GM12878 (cell line): Measurements from ENCODE around the gene SH2B3. TPM values are rescaled to one million over a fixed set of nuclear protein-coding genes. Genes with fewer than 3 reads are reported as not detected.

ENCODE experiments used
- ATF7 ChIP-seq: fragments of 450-650 bp; IDR thresholded peaks from 2 replicates; pipeline ENCODE4 v1.6.1; 2016; ENCODE audit warnings: low read depth, mild to moderate bottlenecking
- BCL3 ChIP-seq: IDR thresholded peaks from 2 replicates; pipeline ENCODE4 v1.6.1; 2011; ENCODE audit warnings: borderline replicate concordance, low read depth, mild to moderate bottlenecking, moderate library complexity, low read length; ENCODE audit not compliant: insufficient read depth, poor library complexity, severe bottlenecking
- BHLHE40 ChIP-seq, 2 experiments: fragments of 450-650 bp in 1 of 2; IDR thresholded peaks; 2 replicates each; pipeline ENCODE4 v1.6.1; 2011 to 2017; ENCODE audit warnings: low read depth in 2 of 2, borderline replicate concordance in 1 of 2, improper control_type of control experiment in 1 of 2, low read length in 1 of 2, mild to moderate bottlenecking in 1 of 2
- CBFB ChIP-seq: IDR thresholded peaks from 2 replicates; pipeline ENCODE4 v1.6.1; 2016; ENCODE audit warnings: antibody characterized with exemption, low read depth
- CHD1 ChIP-seq: IDR thresholded peaks from 2 replicates; pipeline ENCODE4 v1.6.1; 2012; ENCODE audit warnings: low read depth, low read length, improper control_type of control experiment
- DPF2 ChIP-seq: fragments of 450-650 bp; IDR thresholded peaks from 2 replicates; pipeline ENCODE4 v1.6.1; 2017; ENCODE audit warnings: mild to moderate bottlenecking
- EGR1 ChIP-seq, 2 experiments: IDR thresholded peaks; 1 replicate in 1 of 2; 2 replicates in 1 of 2; pipeline ENCODE4 v1.6.1; 2011 to 2012; ENCODE audit warnings: low read depth in 2 of 2, low read length in 2 of 2, borderline replicate concordance in 1 of 2, mild to moderate bottlenecking in 1 of 2, moderate library complexity in 1 of 2
- ETV6 ChIP-seq, 2 experiments: fragments of 450-650 bp in 1 of 2; IDR thresholded peaks in 1 of 2; conservative IDR thresholded peaks in 1 of 2; 2 replicates each; pipeline ENCODE4 v1.6.1; 2014; ENCODE audit warnings: antibody characterized with exemption in 1 of 2, borderline replicate concordance in 1 of 2, low read depth in 1 of 2, mild to moderate bottlenecking in 1 of 2, moderate library complexity in 1 of 2
- GATAD2B ChIP-seq: fragments of 450-650 bp; conservative IDR thresholded peaks from 2 replicates; pipeline ENCODE4 v1.6.1; 2017; ENCODE audit warnings: low read depth, mild to moderate bottlenecking, moderate library complexity
- HDGF ChIP-seq: fragments of 450-650 bp; IDR thresholded peaks from 2 replicates; pipeline ENCODE4 v1.6.1; 2016; ENCODE audit warnings: antibody characterized with exemption
- IKZF2 ChIP-seq, 2 experiments: fragments of 450-650 bp; IDR thresholded peaks; 2 replicates each; pipeline ENCODE4 v1.6.1; 2017; ENCODE audit warnings: mild to moderate bottlenecking in 2 of 2, moderate library complexity in 2 of 2
- LARP7 ChIP-seq: fragments of 450-650 bp; IDR thresholded peaks from 2 replicates; pipeline ENCODE4 v1.6.1; 2017; ENCODE audit warnings: mild to moderate bottlenecking
- NFIC ChIP-seq: IDR thresholded peaks from 2 replicates; pipeline ENCODE4 v1.6.1; 2012; ENCODE audit warnings: low read depth, mild to moderate bottlenecking, inconsistent platforms, low read length, moderate library complexity
- POU2F2 ChIP-seq: IDR thresholded peaks from 3 replicates; pipeline ENCODE4 v1.6.1; 2011; ENCODE audit warnings: low read depth, mild to moderate bottlenecking, low read length, borderline replicate concordance
- RAD21 ChIP-seq: IDR thresholded peaks from 2 replicates; pipeline ENCODE4 v1.6.1; 2011; ENCODE audit warnings: mild to moderate bottlenecking, low read depth, low read length, moderate library complexity; ENCODE audit not compliant: insufficient read depth
- SMAD1 ChIP-seq: fragments of 450-650 bp; IDR thresholded peaks from 2 replicates; pipeline ENCODE4 v1.6.1; 2018; ENCODE audit warnings: mild to moderate bottlenecking, low read depth; ENCODE audit not compliant: partially characterized antibody
- SMAD5 ChIP-seq: IDR thresholded peaks from 2 replicates; pipeline ENCODE4 v1.6.1; 2016; ENCODE audit warnings: antibody characterized with exemption, low read depth
- SPI1 ChIP-seq: IDR thresholded peaks from 2 replicates; pipeline ENCODE4 v1.6.1; 2011; ENCODE audit warnings: low read depth, mild to moderate bottlenecking, low read length, moderate library complexity, borderline replicate concordance; ENCODE audit not compliant: insufficient read depth
- TCF12 ChIP-seq: IDR thresholded peaks from 2 replicates; pipeline ENCODE4 v1.6.1; 2011; ENCODE audit warnings: low read depth, mild to moderate bottlenecking, low read length
- TCF7 ChIP-seq: IDR thresholded peaks from 2 replicates; pipeline ENCODE4 v1.6.1; 2014; ENCODE audit warnings: antibody characterized with exemption, borderline replicate concordance
- polyA plus RNA-seq, 11 experiments: library from polyadenylated mRNA; depleted of rRNA in 4 of 11; unstranded in 6 of 11; stranded (reverse) in 5 of 11; fragments of >200 nt; fragmentation: Nextera tagmentation in 4 of 11; fragmentation: Illumina TruSeq in 1 of 11; extraction: Ambion mirVana in 4 of 11; extraction: Trizol in 1 of 11; gene quantifications; 1 replicate in 1 of 11; 2 replicates in 10 of 11; pipeline versions ENCODE4 v1.2.1 to v1.2.3, GENCODE V29; 2011 to 2016; ENCODE audit warnings: inconsistent platforms in 2 of 11, missing spikeins in 2 of 11, low read depth in 1 of 11
- total RNA-seq, 4 experiments: library from RNA; depleted of rRNA in 3 of 4; stranded (reverse); fragments of >200 nt in 3 of 4; fragmentation: Illumina TruSeq in 1 of 4; extraction: Trizol in 1 of 4; gene quantifications; 2 replicates each; pipeline versions ENCODE4 v1.2.1 to v1.2.3, GENCODE V29; 2013 to 2021
- TF ChIP-seq, protein P1 (sequence below): fragments of 450-650 bp; IDR thresholded peaks from 2 replicates; pipeline ENCODE4 v1.6.1; 2016; ENCODE audit warnings: mild to moderate bottlenecking, moderate library complexity, borderline replicate concordance

The SH2B3 gene
- total and polyA plus RNA-seq, 10 of the 15 experiments (the other 5 are each of a cell fraction or from before 2014, with no cell fraction given), result 5.8 to 46.4 (median 23.3) TPM

- TF ChIP-seq TCF7 (no peak), SPI1 (no peak), HDGF (no peak), BHLHE40 (IDR thresholded peaks at IDR 0.05; ENCODE audit: borderline replicate concordance in 1 of 2, low read depth in 2 of 2, low read length in 1 of 2) (peak in 1 of 2 experiments; percentile 12; a peak in 1 of 4 replicates), SMAD5 (no peak), CHD1 (no peak), EGR1 (IDR thresholded peaks at IDR 0.05; ENCODE audit: borderline replicate concordance in 1 of 2, low read depth in 2 of 2, low read length in 2 of 2) (peak in 1 of 2 experiments; percentile 62; a peak in 2 of 3 replicates), BCL3 (no peak), NFIC (no peak), POU2F2 (no peak), GATAD2B (peak; percentile 41; the same call in 1 of the 2 replicates), ETV6 (conservative IDR thresholded peaks at IDR 0.05 in 1 of 2, IDR thresholded peaks at IDR 0.05 in 1 of 2; ENCODE audit: borderline replicate concordance in 1 of 2, low read depth in 1 of 2) (no peak), LARP7 (no peak), SMAD1 (no peak), ATF7 (no peak), TCF12 (no peak), RAD21 (no peak), IKZF2 (IDR thresholded peaks at IDR 0.05) (peak; percentile 39 to 59; a peak in 3 of 4 replicates), DPF2 (peak; percentile 44; the same call in 1 of the 2 replicates), CBFB (no peak)
- TF ChIP-seq, protein P1, sequence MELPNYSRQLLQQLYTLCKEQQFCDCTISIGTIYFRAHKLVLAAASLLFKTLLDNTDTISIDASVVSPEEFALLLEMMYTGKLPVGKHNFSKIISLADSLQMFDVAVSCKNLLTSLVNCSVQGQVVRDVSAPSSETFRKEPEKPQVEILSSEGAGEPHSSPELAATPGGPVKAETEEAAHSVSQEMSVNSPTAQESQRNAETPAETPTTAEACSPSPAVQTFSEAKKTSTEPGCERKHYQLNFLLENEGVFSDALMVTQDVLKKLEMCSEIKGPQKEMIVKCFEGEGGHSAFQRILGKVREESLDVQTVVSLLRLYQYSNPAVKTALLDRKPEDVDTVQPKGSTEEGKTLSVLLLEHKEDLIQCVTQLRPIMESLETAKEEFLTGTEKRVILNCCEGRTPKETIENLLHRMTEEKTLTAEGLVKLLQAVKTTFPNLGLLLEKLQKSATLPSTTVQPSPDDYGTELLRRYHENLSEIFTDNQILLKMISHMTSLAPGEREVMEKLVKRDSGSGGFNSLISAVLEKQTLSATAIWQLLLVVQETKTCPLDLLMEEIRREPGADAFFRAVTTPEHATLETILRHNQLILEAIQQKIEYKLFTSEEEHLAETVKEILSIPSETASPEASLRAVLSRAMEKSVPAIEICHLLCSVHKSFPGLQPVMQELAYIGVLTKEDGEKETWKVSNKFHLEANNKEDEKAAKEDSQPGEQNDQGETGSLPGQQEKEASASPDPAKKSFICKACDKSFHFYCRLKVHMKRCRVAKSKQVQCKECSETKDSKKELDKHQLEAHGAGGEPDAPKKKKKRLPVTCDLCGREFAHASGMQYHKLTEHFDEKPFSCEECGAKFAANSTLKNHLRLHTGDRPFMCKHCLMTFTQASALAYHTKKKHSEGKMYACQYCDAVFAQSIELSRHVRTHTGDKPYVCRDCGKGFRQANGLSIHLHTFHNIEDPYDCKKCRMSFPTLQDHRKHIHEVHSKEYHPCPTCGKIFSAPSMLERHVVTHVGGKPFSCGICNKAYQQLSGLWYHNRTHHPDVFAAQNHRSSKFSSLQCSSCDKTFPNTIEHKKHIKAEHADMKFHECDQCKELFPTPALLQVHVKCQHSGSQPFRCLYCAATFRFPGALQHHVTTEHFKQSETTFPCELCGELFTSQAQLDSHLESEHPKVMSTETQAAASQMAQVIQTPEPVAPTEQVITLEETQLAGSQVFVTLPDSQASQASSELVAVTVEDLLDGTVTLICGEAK, result no peak
Measured at GRCh38 chr12:111409780-111410430, 4.2 kb downstream of the SH2B3 start (continued).
